ENCODE results near the gene SIRPA. TPM values are rescaled to one million over a fixed set of nuclear protein-coding genes. Genes with fewer than 3 reads are reported as not detected.
A peak's percentile ranks its signal among the peaks of the same experiment; 100 is the strongest.

Gene SIRPA
- total and polyA plus RNA-seq, 4 donors, result 14.8 to 62.9 (median 28.3) TPM

DNA sequence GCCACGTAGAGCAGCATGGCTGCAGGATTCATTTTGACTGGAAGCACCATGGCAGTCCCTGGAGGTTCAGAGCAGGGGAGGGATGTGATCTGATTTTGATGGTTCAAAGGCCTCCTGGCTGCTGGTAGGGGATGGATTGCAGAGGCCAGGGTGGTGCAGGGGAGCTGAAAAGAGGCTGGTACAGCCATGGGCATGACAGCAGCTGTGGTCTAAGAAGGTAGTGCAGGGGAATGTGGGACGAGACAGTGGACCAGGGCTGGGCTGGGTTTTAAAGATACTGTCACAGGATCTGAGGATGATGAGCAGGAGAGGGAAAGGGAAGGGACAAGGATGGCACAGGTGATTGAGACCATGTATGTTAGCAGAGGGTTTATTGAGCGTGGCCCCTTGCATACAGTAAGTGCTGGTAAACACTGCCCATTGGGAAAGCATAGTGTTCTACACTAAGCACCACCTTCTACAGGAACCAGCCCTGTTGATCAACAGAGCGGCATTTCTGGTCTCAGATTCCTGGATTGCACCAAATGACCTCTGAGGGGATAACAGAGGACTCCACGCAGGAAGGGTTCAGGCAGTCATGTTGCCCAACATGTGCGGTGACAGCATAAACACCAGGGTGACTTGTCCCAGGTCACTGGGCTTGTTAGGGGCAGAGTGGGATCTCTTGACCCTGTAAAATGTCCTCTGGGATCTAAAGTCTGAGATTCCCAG lies 14.5 kb upstream of the SIRPA start:
- H3K4me3 ChIP-seq (ENCODE audit: low read length in 2 of 2), result no peak overlapping the region
- intact Hi-C loops (cut with DNase I), result no loop called here
- H3K27me3 ChIP-seq (ENCODE audit: control insufficient read depth in 1 of 2, insufficient read depth in 2 of 2, low read length in 1 of 2), result no peaks in the 10 kb centered on the region
- H3K4me1 ChIP-seq (ENCODE audit: control insufficient read depth in 1 of 2, insufficient read depth in 2 of 2, low read length in 2 of 2), result peaks cover 0 to 2% of the 10 kb centered on the region in 2 donors
- DNase-seq (no peak), ATAC-seq (ENCODE audit: low FRiP score) (no peak)
- WGBS, 2 donors, result 92 to 93% methylated on average over 6 of the region's 6 CpGs
- H3K27ac ChIP-seq (ENCODE audit: low read depth in 1 of 2, low read length in 2 of 2), result no peak overlapping the region
- H3K36me3 ChIP-seq (ENCODE audit: control insufficient read depth in 1 of 2, insufficient read depth in 2 of 2, low read length in 1 of 2), result no peaks in the 10 kb centered on the region
- H3K9me3 ChIP-seq (ENCODE audit: control insufficient read depth, low read length), result no peaks in the 10 kb centered on the region

GRCh38 chr20:1881240-1881835 lies 13.9 kb upstream of the SIRPA start:
- H3K4me1 ChIP-seq (ENCODE audit: control insufficient read depth in 1 of 2, insufficient read depth in 2 of 2, low read length in 2 of 2), result peaks cover 0 to 2% of the 10 kb centered on the region in 2 donors
- H3K36me3 ChIP-seq (ENCODE audit: control insufficient read depth in 1 of 2, insufficient read depth in 2 of 2, low read length in 1 of 2), result no peaks in the 10 kb centered on the region
- no peaks in the 10 kb centered on the region for H3K9me3 ChIP-seq (ENCODE audit: control insufficient read depth, low read length)
- intact Hi-C loops (cut with DNase I), result no loop called here
- H3K27ac ChIP-seq (ENCODE audit: low read depth in 1 of 2, low read length in 2 of 2), result no peak overlapping the region
- 43 to 44% methylated on average over 11 to 12 of the region's 12 CpGs for WGBS, 2 donors
- ATAC-seq (ENCODE audit: low FRiP score) (peak; percentile 76), DNase-seq (no peak)
- no peak overlapping the region for H3K4me3 ChIP-seq (ENCODE audit: low read length in 2 of 2)
- H3K27me3 ChIP-seq (ENCODE audit: control insufficient read depth in 1 of 2, insufficient read depth in 2 of 2, low read length in 1 of 2), result no peaks in the 10 kb centered on the region

GRCh38 chr20:1882026-1882425 lies 13.2 kb upstream of the SIRPA start:
- Histone ChIP-seq H3K27ac (ENCODE audit: low read depth in 1 of 2, low read length in 2 of 2) (no peak overlapping the region), H3K4me3 (ENCODE audit: low read length in 2 of 2) (no peak overlapping the region), H3K4me1 (ENCODE audit: control insufficient read depth in 1 of 2, insufficient read depth in 2 of 2, low read length in 2 of 2) (peaks cover 0 to 2% of the 10 kb centered on the region in 2 donors), H3K36me3 (ENCODE audit: control insufficient read depth in 1 of 2, insufficient read depth in 2 of 2, low read length in 1 of 2) (no peaks in the 10 kb centered on the region), H3K9me3 (ENCODE audit: control insufficient read depth, low read length) (no peaks in the 10 kb centered on the region), H3K27me3 (ENCODE audit: control insufficient read depth in 1 of 2, insufficient read depth in 2 of 2, low read length in 1 of 2) (no peaks in the 10 kb centered on the region)
- ATAC-seq (ENCODE audit: low FRiP score), result no peak
- 73 to 84% methylated on average over 8 of the region's 8 CpGs for WGBS, 2 donors
- intact Hi-C loops (cut with DNase I), result no loop called here
- DNase-seq, result no peak

DNA sequence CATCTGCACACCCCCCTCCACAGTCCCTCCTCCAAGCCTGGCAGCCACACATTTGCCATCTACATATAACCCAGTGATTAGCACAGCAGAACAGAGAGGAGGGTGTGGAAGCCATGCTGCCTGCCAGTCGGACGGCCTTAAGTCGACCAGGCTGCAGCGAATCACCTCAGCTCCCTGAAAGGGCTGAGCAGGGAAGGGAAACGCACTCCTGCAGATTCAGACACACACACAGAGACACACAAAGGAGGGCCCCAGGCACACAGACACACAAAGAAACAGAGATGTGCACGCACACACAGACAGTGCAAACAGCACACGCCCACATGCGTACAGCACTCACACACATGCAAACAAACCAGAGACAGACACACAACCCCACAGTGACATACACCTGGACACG lies 11.2 kb upstream of the SIRPA start:
- Histone ChIP-seq H3K4me1 (ENCODE audit: control insufficient read depth in 1 of 2, insufficient read depth in 2 of 2, low read length in 2 of 2) (peaks cover 0 to 2% of the 10 kb centered on the region in 2 donors), H3K9me3 (ENCODE audit: control insufficient read depth, low read length) (no peaks in the 10 kb centered on the region), H3K27ac (ENCODE audit: low read depth in 1 of 2, low read length in 2 of 2) (no peak overlapping the region), H3K36me3 (ENCODE audit: control insufficient read depth in 1 of 2, insufficient read depth in 2 of 2, low read length in 1 of 2) (no peaks in the 10 kb centered on the region), H3K4me3 (ENCODE audit: low read length in 2 of 2) (no peak overlapping the region), H3K27me3 (ENCODE audit: control insufficient read depth in 1 of 2, insufficient read depth in 2 of 2, low read length in 1 of 2) (no peaks in the 10 kb centered on the region)
- intact Hi-C loops (cut with DNase I), result no loop called here
- DNase-seq (no peak), ATAC-seq (ENCODE audit: low FRiP score) (no peak)
- 33 to 38% methylated on average over 9 of the region's 9 CpGs for WGBS, 2 donors

DNA sequence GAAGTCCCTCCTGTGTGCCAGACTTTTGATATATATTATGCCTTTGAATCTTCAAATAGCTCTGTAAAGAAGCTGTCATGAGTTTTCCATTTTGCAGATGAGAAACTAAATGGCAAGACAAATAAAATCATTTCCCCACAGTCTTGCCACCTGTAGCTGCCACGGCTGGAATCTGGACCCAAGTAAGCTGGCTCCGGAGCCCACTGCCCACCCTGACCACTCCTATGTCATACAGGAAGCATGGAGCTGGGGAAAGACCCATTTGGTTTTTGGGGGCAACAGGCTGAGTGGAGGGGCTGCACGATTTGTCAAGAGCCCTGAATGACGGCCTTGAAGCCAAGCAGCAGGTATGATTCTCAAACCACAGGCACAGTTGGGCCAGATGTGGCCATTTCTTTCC lies 10.0 kb upstream of the SIRPA start:
- peaks cover 0 to 2% of the 10 kb centered on the region in 2 donors for H3K4me1 ChIP-seq (ENCODE audit: control insufficient read depth in 1 of 2, insufficient read depth in 2 of 2, low read length in 2 of 2)
- WGBS, 2 donors, result 85% methylated on average over 4 of the region's 4 CpGs
- no peak overlapping the region for H3K27ac ChIP-seq (ENCODE audit: low read depth in 1 of 2, low read length in 2 of 2)
- no peak for ATAC-seq (ENCODE audit: low FRiP score)
- H3K4me3 ChIP-seq (ENCODE audit: low read length in 2 of 2), result no peak overlapping the region
- no peak for DNase-seq
- intact Hi-C loops (cut with DNase I), result no loop called here
- no peaks in the 10 kb centered on the region for H3K27me3 ChIP-seq (ENCODE audit: control insufficient read depth in 1 of 2, insufficient read depth in 2 of 2, low read length in 1 of 2)
- no peaks in the 10 kb centered on the region for H3K36me3 ChIP-seq (ENCODE audit: control insufficient read depth in 1 of 2, insufficient read depth in 2 of 2, low read length in 1 of 2)
- no peaks in the 10 kb centered on the region for H3K9me3 ChIP-seq (ENCODE audit: control insufficient read depth, low read length)

- intact Hi-C loops (cut with DNase I), result no loop called here
- WGBS, 2 donors, result 78 to 82% methylated on average over 9 of the region's 9 CpGs
- Histone ChIP-seq H3K36me3 (ENCODE audit: control insufficient read depth in 1 of 2, insufficient read depth in 2 of 2, low read length in 1 of 2) (no peaks in the 10 kb centered on the region), H3K4me1 (ENCODE audit: control insufficient read depth in 1 of 2, insufficient read depth in 2 of 2, low read length in 2 of 2) (peaks cover 0 to 2% of the 10 kb centered on the region in 2 donors), H3K4me3 (ENCODE audit: low read length in 2 of 2) (no peak overlapping the region), H3K9me3 (ENCODE audit: control insufficient read depth, low read length) (no peaks in the 10 kb centered on the region), H3K27me3 (ENCODE audit: control insufficient read depth in 1 of 2, insufficient read depth in 2 of 2, low read length in 1 of 2) (no peaks in the 10 kb centered on the region), H3K27ac (ENCODE audit: low read depth in 1 of 2, low read length in 2 of 2) (no peak overlapping the region)
- ATAC-seq (ENCODE audit: low FRiP score) (no peak), DNase-seq (no peak)
Observed at GRCh38 chr20:1885940-1886693, 9.1 kb upstream of the SIRPA start.

- Histone ChIP-seq H3K27me3 (ENCODE audit: control insufficient read depth in 1 of 2, insufficient read depth in 2 of 2, low read length in 1 of 2) (no peaks in the 10 kb centered on the region), H3K27ac (ENCODE audit: low read depth in 1 of 2, low read length in 2 of 2) (no peak overlapping the region), H3K36me3 (ENCODE audit: control insufficient read depth in 1 of 2, insufficient read depth in 2 of 2, low read length in 1 of 2) (no peaks in the 10 kb centered on the region), H3K4me1 (ENCODE audit: control insufficient read depth in 1 of 2, insufficient read depth in 2 of 2, low read length in 2 of 2) (no peaks in the 10 kb centered on the region), H3K4me3 (ENCODE audit: low read length in 2 of 2) (no peak overlapping the region), H3K9me3 (ENCODE audit: control insufficient read depth, low read length) (no peaks in the 10 kb centered on the region)
- no peak for ATAC-seq (ENCODE audit: low FRiP score)
- intact Hi-C loops (cut with DNase I), result no loop called here
- 34 to 36% methylated on average over 5 of the region's 5 CpGs for whole genome bisulfite sequencing, 2 donors
- no peak for DNase-seq
Observed at GRCh38 chr20:1887321-1887720, 7.9 kb upstream of the SIRPA start.

- WGBS, 2 donors, result 67 to 97% methylated on average over 2 of the region's 2 CpGs
- ATAC-seq (ENCODE audit: low FRiP score), result no peak
- intact Hi-C loops (cut with DNase I), result no loop called here
Observed at GRCh38 chr20:1887756-1888155, 7.5 kb upstream of the SIRPA start.

More at GRCh38 chr20:1887756-1888155, 7.5 kb upstream of the SIRPA start:
- DNase-seq, result no peak
- H3K36me3 ChIP-seq (ENCODE audit: control insufficient read depth in 1 of 2, insufficient read depth in 2 of 2, low read length in 1 of 2), result no peaks in the 10 kb centered on the region
- H3K4me1 ChIP-seq (ENCODE audit: control insufficient read depth in 1 of 2, insufficient read depth in 2 of 2, low read length in 2 of 2), result no peaks in the 10 kb centered on the region
- H3K27ac ChIP-seq (ENCODE audit: low read depth in 1 of 2, low read length in 2 of 2), result no peak overlapping the region
- no peak overlapping the region for H3K4me3 ChIP-seq (ENCODE audit: low read length in 2 of 2)
- no peaks in the 10 kb centered on the region for H3K9me3 ChIP-seq (ENCODE audit: control insufficient read depth, low read length)
- H3K27me3 ChIP-seq (ENCODE audit: control insufficient read depth in 1 of 2, insufficient read depth in 2 of 2, low read length in 1 of 2), result no peaks in the 10 kb centered on the region

All from aorta (tissue), 5 donors.